SH-SY5Y (cell line): Measurements from ENCODE around the gene PYGO1.

Experiments
- GATA2 ChIP-seq: IDR thresholded peaks from 2 replicates; pipeline ENCODE4 v1.6.1; 2011; ENCODE audit warnings: mild to moderate bottlenecking, low read depth, low read length
- GATA3 ChIP-seq: IDR thresholded peaks from 2 replicates; pipeline ENCODE4 v1.6.1; 2011; ENCODE audit warnings: low read depth, mild to moderate bottlenecking, low read length, moderate library complexity

- TF ChIP-seq GATA3, result no peak
- TF ChIP-seq GATA2, result no peak
Observed at GRCh38 chr15:55564347-55565145, 23.6 kb downstream of the PYGO1 start.
